GM18951 (cell line): ENCODE results near the gene CPED1.

ENCODE experiments used
- POLR2A ChIP-seq: IDR thresholded peaks from 4 replicates; pipeline ENCODE4 v1.6.1; 2011; ENCODE audit warnings: mild to moderate bottlenecking; ENCODE audit not compliant: insufficient read length, insufficient read depth; ENCODE audit errors: extremely low read depth
- in situ Hi-C: fragments of 300-500 bp; cut with MboI; formaldehyde crosslinking; loops from one replicate; pipeline ENCODE4 v1.12.0; 2022; ENCODE audit warnings: low sequenced_read_pairs, mixed read lengths, inconsistent platforms; ENCODE audit not compliant: unreplicated experiment

CPED1 gene

GRCh38 chr7:120986650-120987049 is 1.9 kb upstream of the CPED1 start:
- in situ Hi-C loops = no loop called here

DNA sequence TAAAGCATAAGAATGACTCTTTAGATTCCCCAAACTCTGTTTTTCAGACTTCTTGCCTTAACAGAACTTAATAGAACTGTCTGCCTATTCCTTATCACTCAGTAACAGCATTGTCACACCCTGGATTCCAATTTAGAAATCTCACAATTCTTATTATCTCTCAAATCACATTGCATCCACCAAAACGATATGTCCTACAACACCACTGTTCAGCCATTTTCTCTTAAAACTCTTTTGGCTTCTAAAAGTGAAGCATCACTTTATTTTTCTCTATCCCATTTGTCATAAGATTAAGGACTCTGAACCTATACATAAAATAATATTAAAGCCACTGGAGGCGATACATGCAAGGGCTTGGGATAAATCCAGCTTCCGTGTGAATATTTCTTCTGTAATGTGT is 1.2 kb upstream of the CPED1 start:
- no peak for TF ChIP-seq POLR2A
- in situ Hi-C loops = no loop called here

More at GRCh38 chr7:120986650-120987049, 1.9 kb upstream of the CPED1 start:
- no peak for TF ChIP-seq POLR2A

DNA sequence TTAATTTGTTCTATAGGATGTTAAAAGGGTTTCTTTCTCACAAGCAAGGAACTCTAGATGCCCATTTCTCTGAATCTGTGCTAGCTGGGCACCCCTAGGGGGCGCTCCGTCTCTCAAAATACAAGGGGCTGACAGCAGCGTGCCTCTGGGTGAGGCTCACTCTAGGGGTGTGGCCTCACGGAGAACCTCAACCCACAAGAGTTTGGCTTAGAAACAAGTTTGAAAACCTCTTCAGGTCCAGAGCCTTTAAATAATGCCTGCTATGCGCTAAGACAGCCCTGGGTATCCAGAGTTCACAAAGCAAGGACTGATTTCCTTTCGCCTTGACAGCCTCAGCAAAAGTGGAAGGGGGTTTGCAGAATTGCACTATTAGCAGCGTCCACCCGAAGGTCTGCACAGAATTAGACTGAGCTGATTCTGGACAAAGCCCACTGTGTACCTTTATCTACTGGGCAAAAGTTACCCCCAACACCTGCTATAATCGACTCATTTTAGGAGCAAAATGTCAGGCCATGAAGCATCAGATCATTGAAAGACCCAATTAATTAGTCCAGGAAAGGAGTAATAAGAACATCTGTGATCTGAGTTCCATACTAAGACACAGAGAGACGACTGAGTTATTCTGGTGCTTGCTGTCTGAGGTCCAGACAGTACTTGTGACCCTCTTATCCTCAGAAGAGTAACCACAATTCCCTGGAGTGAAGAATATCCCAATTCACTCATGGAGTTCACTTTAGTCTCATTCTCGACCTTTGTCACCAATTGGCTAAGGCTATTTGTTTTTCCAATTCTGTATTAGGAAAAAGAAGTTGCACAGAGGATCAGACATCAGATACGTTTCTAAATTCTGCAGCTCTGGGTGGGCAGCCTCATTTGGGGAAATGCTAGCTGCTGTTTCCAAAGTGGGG is 574 bp upstream of the CPED1 start:
- in situ Hi-C loops = no loop called here
- no peak for TF ChIP-seq POLR2A

- in situ Hi-C loops = loop anchor here (10.0 kb wide), 1 partner anchor 115 kb away; no protein-coding TSS in a partner anchor
- TF ChIP-seq POLR2A = no peak
Observed at GRCh38 chr7:120989257-120990220, 1.0 kb downstream of the CPED1 start.

GRCh38 chr7:120990468-120991118 is 2.1 kb downstream of the CPED1 start:
- in situ Hi-C loops = loop anchor here (10.0 kb wide), 1 partner anchor 114 kb away; no protein-coding TSS in a partner anchor
- no peak for TF ChIP-seq POLR2A

DNA sequence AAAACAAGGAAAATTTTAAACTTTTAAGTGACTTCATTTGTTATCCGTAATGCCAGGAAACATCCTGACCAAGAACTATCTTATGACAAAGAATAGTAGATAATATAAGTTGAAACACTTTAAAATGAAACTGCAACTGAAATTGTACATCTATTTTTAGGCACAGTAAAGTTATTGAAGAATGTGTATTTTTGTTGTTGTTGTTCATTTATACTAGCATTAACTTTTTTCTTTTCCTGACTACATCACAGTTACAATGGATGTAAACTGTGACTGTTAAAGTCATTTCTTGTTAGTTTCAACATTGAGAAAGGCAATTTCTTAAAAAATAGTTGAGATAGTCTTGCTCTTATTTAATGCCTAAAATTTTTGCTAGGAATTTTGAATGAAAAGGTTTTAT is 2.6 kb downstream of the CPED1 start:
- in situ Hi-C loops = loop anchor here (10.0 kb wide), 1 partner anchor 114 kb away; no protein-coding TSS in a partner anchor
- TF ChIP-seq POLR2A = no peak

DNA sequence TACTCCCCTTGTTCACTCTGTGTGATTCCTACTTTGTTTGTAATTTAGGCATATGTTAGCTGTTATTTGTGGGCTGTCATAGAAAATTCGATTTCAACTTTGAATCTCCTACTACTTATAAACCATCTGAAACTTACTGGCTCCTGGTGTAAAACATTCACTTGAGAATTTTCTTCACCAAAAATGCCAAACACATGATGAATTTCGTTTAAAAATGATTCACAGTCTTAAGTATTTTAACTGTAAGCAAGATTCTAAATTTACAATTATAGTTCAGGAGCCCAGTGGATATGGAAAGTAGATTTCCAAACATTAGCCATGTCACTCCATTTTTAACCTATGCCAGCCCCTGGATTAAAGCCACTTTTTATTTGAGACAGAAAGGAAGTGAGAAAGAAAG is 3.1 kb downstream of the CPED1 start:
- in situ Hi-C loops = loop anchor here (10.0 kb wide), 1 partner anchor 113 kb away; no protein-coding TSS in a partner anchor
- no peak for TF ChIP-seq POLR2A

GRCh38 chr7:120992272-120992964 is 3.9 kb downstream of the CPED1 start:
- no peak for TF ChIP-seq POLR2A
- in situ Hi-C loops = loop anchor here (10.0 kb wide), 1 partner anchor 112 kb away; no protein-coding TSS in a partner anchor

GRCh38 chr7:120992965-120993494 is 4.5 kb downstream of the CPED1 start:
- in situ Hi-C loops = loop anchor here (10.0 kb wide), 1 partner anchor 112 kb away; no protein-coding TSS in a partner anchor
- TF ChIP-seq POLR2A = no peak

DNA sequence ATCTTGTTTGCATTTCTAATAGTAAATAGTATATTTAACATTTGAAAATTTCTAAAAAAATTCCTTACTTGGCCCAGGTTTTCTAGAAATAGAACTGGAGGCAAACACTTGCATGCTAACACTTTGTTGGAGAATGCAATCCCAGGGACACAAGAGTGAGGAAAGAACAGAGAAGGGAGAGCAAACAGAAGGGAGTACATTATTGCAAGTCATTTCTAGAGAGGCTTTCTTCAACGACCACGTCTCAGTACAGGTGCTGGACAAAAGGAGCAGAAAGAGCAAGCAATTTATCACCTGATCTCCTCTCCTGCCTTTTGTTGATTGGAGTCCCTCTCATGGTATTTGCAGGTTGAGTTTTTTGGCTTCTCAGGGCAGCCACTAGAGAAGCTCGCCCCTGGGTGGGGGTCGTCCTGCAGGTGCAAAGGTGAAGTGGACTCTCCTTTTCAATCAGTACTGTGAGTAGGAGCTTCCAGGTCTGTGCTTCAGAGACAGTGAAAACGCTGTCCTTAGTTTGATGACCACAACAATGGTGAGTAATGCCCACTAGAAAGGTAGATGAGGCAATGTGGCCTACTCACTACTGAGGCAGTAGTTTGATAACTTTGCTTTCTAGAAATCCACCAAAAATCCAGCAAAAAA is 5.2 kb downstream of the CPED1 start:
- in situ Hi-C loops = loop anchor here (10.0 kb wide), 1 partner anchor 111 kb away; no protein-coding TSS in a partner anchor
- TF ChIP-seq POLR2A = no peak
